ENCODE measurements around the gene FLT3LG.
"Not testable (repeated sequence)": the region's sequence is repeated elsewhere in the genome, so short reads cannot be mapped to it uniquely, and the experiment has no call there.

FLT3LG gene

DNA sequence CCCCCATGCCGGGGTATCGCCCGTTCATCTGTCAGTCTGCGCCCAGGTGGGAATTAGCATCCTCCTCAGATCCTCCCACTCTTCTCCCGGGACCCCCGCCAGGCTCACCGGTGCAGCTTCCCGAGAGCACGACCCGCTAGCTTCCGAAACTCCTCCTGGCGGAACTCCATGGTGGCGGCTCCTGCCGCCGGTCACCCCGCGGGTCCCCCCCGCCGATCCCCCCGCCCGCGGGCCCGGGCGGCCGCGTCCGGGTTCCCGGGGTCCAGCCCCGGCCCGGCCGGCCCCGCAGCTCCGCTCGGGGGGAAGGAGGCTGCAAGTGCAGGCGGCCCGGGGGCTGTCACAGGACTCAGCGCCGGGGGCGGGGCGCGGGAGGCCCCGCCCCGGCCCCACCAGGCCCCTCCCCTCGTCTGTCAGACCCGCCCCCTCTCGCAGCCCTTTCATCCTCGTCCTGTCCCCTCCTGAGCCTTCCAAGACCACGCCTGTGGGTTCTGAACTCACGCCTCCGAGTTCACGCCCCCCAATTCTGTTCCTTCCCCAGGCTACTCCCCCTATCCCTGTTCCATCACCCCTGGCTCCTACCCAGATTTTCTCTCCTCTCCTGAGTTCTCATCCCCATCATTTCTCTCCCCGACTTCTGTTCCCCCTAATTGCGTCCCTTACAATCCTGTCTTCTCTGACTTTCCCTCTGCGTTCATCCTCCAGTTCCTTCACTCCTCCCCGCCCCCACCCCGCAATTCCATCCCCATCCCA lies 32.6 kb upstream of the FLT3LG start, which contains the start of gene SLC17A7:
Gene SLC17A7 (minus strand): TSS at position 318 of the 750 bp plus-strand sequence. CDS start 148 bp downstream, at position 170.
- peak in 1 of 2 donors; percentile 50 for DNase-seq

DNA sequence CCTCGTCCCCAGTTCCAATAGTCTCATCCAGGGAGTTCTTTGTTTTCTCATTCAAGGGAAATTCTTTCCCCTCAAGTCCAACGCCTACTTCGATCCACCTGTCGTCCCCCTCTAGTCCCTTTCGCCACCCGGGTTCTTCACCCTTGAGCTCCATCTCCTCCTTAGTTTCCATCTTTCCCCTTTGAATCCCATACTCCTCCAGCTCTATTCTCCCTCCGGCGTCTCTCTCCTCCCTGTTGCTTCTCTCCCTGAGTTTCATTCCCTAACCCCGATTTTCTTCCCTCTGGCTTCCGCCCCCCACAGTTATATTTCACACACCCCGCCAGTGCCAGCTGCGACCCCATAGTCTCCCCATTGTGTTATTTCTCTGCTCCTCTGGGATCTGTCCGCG lies 32.1 kb upstream of the FLT3LG start:
- no peak for DNase-seq

DNA sequence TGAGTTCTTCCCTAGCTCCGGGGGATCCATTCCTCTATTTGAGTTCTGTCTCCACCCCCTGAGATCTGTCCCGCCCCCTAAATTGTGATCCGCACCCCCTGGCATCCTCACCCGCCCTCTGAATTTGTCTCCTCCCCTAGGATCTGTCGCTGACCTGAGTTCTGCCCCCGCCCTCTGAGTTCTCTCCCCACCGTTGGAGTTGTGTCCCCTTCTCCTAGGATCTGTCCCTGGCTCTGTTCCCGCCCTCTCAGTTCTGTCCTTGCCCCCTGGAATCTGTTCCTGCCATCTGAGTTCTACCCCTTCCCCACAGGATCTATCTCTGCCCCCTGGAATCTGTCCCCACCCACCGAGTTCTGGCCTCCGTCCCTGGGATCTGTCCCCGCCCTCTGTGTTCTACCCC lies 31.7 kb upstream of the FLT3LG start:
- no peak for DNase-seq

DNA sequence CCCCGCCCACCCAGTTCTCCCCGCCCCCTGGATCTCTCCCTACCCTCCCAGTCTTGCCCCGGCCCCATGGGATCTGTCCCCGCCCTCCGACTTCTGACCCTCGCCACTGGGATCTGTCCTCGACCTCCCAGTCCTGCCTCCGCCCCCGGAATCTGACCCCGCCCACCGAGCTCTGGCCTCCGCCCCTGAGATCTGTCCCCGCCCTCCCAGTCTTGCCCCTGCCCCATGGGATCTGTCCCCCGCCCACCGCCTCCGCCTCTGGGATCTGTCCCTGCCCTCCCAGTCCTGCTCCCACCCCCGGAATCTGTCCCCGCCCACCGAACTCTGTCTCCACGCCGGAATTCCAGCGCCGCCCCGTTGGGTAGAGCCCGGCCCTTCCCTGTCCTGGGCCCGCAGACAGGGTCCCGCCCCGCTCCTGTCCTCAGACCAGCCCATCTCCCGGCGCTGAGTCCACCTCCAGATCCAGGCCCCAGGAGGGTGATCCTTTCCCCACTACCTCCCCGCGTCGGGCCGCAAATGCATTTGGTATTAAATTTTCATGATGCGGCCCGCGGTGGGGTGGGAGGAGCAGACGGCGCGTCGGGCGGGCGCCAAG lies 31.1 kb upstream of the FLT3LG start:
- peak; percentile 61 to 64 for DNase-seq

DNA sequence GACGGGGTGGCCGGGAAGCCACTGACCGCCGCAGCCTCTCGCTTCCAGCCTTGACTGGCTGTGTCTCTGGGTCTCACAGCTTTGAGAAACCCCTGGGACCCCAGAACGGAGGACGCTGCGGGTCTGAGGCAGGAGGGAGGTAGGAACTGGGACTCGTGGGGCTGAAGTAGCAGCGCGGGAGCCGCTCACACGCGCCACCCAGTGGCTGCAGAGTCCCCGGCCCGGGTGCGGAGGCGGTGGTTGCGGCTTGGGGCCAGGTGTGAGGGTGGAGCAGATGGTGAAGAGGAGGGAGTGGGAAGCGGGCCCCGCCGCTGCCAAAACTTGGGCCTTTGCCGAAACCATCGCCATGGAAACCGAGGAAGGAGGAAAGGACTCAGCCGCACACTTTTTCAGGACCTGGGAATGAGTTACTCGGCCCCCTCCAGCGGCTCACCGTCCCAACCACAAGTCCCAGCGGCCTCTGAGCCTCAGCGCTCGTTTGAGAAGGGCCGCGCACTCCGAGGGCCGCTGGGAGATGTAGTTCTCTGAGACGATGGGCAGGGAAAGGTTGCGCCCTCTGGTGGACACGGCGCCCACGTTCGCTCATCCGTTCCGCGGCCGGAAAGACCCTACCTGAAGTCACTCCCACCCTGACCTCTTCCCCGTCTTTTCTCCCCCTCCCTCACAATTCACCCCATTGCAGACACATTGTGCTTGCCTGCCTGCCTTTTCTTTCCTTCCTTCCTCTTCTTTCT lies 30.5 kb upstream of the FLT3LG start:
- peak; percentile 92 to 94 for DNase-seq

GRCh38 chr19:49444100-49444700 lies 29.8 kb upstream of the FLT3LG start:
- DNase-seq: not testable (repeated sequence)

DNA sequence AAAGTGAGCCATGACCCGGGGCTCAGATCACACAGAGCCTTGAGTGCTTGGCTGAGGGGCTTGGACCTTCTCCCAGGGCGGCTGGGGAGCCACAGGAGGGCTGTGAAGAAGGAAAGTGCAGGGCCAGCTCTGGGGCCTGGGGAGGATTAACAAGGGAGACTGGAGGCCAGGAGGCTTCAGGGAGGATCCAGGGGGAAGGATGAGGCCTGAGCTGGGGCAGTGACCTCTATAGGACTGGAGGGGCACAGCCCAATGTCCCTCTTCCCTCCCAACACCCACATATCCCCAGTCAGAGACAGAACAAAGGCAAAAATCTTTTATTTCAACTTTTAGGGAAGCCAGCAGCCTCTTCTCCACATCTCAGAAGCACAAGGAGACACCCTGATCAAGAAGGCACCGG lies 28.0 kb upstream of the FLT3LG start:
- no peak for DNase-seq

- DNase-seq: no peak
Observed at GRCh38 chr19:49447485-49448431, 26.3 kb upstream of the FLT3LG start.

DNA sequence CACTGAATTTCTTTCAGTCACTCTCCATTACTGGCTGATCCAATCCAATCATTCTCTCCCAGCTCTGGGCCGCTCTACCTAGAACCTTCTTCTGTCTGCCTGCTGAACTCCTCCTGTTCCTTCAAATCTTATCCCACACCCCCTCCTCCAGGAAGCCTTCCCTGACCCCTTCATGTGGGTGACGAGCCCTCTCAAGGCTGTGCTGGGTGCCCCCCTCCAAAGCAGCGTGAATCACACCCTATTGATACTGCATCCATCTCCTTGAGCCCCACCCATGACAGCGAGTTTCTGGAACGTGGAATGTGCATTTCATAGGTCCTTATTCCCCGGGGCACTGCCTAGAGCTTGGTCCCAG lies 25.6 kb upstream of the FLT3LG start:
- DNase-seq: no peak

- no peak for DNase-seq
Observed at GRCh38 chr19:49450405-49450804, 23.6 kb upstream of the FLT3LG start.

DNA sequence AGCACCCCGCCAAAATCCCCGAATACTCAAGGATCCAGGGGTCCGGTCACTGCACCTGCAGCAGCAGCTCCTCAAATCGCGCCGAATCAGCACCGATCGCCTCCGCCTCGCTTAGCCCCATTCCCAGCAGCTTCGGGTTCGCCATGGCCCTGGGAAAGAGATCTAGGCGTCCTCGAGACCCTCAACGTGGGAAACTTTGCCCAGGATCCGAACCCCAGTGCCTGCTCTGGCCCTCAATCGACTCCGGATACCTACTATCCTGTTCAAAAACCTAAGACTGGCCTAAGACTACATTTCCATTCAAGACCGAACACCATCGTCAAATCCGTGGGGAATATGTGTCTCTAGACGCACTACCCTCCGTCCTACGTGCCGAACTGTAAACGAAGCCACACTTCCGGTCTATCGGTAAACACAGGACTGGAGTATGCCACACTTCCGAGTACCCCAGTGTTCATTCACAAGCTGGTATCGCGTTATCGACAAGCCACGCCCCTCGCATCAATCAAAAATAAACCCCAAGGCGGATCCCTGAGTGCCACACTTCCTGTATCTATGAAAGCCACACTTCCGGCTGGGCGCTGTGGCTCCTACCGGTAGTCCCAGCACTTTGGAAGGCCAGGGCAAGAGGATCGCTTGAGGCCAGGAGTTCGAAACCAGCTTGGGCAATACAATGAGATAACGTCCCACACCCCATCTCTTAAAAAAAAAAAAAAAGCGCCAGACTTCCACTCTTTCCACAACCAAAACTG lies 22.4 kb upstream of the FLT3LG start, which contains the start of gene PIH1D1:
Gene PIH1D1 (minus strand): TSS at position 385 of the 752 bp plus-strand sequence. CDS start 240 bp downstream, at position 145.
- DNase-seq: peak; percentile 87 to 88

DNA sequence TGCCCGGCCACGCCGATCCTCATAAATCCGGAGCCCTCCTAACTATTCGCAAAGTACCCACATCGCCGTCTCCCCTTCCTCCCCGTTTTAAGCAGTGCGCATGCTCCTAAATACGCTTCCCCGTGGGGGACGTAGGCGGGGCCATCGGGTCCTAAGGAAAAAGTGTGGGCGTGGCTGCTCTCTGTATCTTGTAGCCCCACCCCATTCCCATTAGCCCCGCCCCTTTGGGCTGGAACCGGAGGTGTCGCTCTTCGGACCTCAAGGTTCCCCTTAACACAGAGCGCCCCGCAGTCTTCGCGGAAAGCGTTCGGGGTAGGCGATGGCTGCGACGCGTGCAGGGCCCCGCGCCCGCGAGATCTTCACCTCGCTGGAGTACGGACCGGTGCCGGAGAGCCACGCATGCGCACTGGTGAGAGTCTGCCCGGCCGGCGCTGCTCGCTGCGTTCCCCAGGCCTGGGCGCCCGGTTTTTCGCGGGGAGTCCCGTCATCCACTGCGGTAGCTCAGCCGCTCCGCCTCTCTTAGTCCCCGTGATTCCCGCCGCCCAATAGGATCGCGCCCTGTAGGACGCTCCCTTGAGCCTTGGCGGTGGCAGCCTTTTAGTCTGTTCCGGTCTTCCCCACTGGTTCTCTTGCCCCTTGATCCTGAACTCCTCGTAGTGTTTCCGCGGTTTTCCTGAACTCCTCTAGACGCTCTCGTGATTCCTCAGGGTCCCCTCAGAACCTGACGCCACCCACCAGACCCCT lies 20.8 kb upstream of the FLT3LG start, which contains the start of gene ALDH16A1:
Gene ALDH16A1 (plus strand): TSS at position 213 of the 744 bp plus-strand sequence. CDS start 107 bp downstream, at position 320.
- DNase-seq: peak; percentile 94 to 97

- no peak for DNase-seq
Observed at GRCh38 chr19:49453757-49454240, 20.2 kb upstream of the FLT3LG start.

DNA sequence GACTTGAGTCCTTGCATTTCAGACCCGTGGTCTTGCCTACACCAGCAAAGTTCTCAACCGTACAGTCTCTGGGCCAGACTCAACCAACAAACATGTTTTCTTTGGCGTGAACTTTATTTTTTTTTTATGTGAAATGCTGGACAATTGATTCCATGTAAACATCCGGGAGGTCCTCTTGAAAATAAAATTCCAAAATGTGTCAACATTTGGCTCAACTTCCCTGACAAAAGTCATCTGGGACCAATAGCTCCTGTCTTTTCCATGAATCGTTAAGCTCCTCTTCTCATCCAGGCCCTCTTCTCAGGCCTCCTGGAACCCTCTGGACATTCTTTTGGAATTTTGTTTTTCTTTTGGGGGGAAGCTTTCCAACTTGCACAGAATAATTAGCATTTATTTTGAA lies 18.2 kb upstream of the FLT3LG start:
- no peak for DNase-seq

DNA sequence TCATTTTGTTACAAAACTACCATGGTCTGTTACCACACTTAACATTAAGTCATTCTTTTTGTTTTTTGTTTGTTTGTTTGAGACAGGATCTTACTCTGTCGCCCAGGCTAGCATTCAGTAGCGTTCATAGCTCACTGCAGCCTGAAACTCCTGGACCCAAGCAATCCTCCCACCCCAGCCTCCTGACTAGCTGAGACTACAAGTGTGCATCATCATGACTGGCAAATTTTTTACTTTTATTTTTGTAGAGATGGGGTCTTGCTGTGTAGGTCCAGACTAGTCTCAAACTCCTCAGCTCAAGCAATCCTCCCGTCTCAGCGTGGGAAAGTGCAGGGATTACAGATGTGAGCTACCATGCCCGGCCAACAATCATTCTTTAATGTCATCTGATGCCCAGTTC lies 17.7 kb upstream of the FLT3LG start:
- no peak for DNase-seq

DNA sequence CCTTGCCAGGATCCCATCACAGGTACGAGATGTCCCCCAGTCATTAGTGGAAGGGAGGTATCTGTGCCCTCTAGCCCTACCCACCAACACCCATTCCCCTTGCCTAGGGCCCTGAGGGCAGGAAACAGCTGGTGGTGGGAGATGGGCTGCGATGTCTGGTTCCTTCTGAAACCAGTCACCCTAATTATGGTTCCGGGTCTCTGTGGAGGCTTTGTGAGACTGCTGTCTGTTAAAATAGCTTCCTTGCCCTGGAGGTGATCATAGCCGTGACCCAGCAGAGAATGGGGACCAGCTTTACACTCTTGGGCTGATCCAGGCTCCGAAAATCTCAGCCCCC lies 15.5 kb upstream of the FLT3LG start:
- DNase-seq: no peak

DNA sequence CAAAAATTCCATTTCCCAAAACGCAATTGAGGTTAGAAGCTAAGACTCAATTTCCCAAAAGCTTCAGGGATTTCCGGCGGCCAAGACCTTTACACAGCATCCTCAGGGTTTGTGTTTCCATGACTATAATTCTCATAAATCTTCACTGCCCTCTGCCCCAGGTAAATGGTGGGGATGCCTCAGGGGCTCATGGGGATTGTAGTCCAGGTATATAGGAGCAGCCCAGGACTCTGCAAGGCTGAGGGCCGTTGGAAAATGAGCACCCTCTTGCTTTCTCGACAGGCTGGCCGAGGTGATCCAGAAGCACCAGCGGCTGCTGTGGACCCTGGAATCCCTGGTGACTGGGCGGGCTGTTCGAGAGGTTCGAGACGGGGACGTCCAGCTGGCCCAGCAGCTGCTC lies 14.6 kb upstream of the FLT3LG start:
- no peak for DNase-seq

DNA sequence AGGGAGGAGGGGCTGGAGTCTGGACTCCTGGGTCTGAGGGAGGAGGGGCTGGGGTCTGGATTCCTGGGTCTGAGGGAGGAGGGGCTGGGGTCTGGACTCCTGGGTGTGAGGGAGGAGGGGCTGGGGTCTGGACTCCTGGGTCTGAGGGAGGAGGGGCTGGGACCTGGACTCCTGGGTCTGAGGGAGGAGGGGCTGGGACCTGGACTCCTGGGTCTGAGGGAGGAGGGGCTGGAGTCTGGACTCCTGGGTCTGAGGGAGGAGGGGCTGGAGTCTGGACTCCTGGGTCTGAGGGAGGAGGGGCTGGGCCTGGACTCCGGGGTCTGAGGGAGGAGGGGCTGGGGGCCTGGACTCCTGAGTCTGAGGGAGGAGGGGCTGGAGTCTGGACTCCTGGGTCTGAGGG lies 12.9 kb upstream of the FLT3LG start:
- not testable (repeated sequence) for DNase-seq

DNA sequence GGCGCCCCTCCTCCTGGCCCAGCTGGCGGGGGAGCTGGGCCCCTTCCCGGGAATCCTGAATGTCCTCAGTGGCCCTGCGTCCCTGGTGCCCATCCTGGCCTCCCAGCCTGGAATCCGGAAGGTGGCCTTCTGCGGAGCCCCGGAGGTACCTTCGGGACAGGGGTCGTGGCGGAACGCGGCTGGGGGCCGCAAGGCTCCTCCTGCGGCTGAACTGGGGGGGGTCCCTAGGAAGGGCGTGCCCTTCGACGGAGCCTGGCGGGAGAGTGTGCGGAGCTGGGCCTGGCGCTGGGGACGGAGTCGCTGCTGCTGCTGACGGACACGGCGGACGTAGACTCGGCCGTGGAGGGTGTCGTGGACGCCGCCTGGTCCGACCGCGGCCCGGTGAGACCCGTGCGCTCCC lies 12.4 kb upstream of the FLT3LG start:
- no peak for DNase-seq

GRCh38 chr19:49462492-49462891 lies 11.5 kb upstream of the FLT3LG start:
- no peak for DNase-seq
